Measurements from ENCODE around the gene PDXDC1.
"Not testable (repeated sequence)": the region's sequence is repeated elsewhere in the genome, so short reads cannot be mapped to it uniquely, and the experiment has no call there.

PDXDC1 gene

DNA sequence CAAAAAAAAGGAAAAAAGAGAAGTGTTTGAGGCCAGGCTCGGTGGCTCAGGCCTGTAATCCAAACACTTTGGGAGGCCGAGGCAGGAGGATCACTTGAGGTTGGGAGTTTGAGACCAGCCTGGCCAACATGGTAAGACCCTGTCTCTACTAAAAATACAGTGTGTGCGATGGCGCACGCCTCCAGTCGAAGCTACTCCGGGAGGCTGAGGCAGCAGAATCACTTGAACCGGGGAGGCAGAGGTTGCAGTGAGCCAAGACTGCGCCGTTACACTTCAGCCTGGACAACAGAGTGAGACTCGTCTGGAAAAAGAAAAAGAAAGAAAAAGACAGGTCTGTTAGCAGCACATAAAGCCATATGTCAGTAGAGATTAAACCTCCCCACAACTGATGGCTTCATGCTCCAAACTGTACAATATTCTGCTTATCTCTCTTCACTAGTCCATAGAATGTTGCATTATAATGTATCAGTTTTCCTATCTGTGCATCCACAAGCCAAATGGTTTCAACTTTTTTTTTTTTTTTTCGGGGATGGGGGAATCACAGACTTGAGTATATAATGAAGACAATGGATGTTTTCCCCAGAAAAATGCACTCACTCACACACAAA, 3.1 kb upstream of the PDXDC1 start:
- DNase-seq (ENCODE audit: low read depth in 2 of 2), result not testable (repeated sequence)

DNA sequence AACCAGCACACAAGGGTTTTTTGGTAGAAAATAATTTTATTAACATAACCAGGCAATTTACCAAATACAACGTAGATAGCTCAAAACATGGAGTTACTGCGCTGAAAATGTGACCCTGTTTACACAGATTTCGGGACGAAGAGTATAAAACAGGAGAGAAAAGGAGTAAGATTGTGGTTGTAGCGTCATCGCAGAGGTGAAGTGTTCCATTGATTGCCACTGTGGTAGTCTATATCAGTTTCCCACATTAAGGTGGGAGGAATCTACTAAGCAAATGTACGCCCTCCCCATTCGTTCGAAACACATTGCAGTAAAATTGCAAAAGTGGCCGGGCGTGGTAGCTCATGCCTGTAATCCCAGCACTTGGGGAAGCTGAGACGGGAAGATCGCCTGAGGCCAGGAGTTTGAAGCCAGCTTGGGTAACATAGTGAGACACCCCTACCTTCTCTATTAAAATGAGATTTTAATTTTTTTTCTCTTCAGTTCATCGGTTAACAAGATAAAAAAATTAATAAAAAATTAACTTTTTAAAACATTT, 972 bp upstream of the PDXDC1 start:
- DNase-seq (ENCODE audit: low read depth in 2 of 2), result not testable (repeated sequence)

DNA sequence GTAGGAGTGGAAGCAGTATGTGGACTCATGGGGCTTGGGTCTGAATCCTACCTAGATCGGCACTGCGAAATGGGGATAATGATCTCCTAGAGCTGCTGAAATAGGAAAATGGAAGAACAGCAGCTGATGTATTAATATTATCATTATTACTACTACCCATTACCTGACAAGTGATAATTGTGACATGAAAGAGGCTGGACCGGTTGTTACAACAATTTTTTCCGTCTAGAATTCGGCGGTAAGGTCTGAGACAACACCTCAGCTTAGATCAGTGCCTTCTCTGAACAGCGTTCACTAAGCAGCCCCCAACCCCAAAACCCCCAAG, 533 bp upstream of the PDXDC1 start:
- DNase-seq (ENCODE audit: low read depth in 2 of 2), result not testable (repeated sequence)

DNA sequence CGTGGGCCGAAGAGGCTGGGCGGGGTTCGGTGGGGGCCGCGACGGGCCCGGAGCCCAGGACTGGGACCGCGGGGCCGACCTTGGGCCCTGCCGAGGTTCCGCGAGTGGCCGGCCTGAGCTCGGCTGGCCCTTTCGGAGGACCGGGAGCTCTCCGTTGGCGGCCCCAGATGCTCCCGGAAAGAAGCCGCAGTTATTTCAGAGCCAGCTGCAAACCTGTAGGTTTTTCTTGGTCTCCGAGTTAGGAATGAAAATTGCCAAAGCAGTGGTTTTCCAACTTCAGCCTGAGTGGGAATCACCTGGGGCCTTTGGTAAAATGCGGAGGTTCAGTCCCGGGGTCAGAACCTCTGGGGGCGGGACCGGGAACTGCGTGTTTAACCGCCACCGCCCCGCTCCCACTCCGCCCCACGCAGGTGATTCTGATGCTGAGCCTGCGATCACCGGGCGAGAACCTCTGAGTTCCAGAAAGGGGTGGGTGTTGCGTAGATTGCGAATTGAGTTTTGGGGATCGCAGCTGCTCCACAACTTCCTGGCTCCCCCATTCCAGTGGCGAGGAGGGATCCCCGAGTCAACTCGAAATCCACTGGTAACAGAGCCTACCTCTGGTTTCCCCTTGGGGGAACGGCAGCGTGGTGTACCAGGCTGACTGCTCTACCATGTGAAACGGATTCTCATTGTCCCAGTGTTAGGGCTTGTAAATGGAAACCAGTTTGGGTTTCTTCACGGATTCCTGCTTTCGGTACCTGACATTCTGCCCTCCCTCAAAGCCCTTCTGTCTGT, 780 bp downstream of the PDXDC1 start:
- peak; percentile 34 to 51 for DNase-seq (ENCODE audit: low read depth in 2 of 2)

DNA sequence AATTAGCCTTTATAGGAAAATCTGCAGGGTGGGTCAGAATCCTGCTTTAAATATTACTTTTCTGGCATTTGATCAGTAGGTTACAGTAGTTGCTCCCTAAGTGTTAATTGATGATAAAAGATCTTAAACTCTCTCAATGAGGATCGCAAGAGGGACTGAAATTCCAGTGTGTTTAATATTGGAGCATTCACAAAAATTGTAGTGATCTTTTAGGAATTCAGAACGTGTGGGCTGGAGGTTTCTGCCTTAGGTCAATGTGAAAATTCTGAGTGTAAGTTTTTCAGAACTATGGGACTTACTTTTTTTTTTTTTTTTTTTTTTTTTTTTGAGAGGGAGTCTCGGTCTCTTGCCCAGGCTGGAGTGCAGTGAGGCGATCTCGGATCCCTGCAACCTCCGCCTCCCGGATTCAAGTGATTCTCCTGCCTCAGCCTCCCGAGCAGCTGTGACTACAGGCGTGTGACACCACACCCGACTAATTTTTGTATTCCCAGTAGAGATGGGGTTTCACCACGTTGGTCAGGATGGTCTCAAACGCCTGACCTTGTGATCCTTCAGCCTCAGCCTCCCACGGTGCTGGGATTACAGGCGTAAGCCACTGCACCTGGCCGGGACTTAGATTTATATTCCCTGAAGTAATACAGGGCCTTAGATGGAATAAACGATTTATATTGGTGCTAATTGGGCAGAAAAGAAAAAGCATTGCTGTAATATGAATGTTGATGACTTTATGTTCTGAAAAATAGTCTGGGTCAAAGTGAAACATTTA, 2.3 kb downstream of the PDXDC1 start:
- DNase-seq (ENCODE audit: low read depth in 2 of 2), result not testable (repeated sequence)

DNA sequence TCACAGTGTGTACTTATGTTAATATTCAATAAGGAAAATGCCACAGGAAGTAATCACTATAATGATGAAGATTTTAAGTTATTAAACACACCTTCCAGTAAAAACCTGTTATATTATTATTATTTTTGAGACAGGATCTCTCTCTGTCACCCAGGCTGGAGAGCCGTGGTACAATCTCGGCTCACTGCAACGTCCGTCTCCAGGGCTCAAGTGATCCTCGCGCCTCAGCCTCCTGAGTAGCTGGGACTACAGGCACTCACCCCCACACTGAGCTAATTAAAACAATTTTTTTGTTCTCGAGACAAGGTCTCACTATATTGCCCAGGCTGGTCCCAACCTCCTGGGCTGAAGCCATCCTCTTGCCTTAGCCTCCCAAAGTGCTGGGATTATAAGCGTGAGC, 3.5 kb downstream of the PDXDC1 start:
- DNase-seq (ENCODE audit: low read depth in 2 of 2), result not testable (repeated sequence)

DNA sequence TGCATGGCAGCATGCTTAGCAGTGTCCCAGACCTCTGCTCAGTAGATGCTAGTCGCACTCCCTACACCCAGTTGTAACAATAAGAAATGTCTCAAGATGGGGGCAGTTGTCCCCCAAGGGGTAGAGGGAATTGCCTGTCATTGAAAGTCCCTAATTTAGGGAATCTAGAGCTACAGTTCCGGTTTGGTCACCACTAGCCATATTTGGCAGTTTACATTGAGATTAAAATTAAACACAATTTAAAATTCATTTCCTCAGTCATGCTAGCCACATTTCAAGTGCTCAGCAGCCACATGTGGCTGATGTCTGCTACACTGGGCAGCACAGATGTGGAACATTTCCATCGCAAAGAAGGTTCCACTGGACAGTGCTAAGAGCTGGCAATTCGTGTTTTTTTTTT, 4.1 kb downstream of the PDXDC1 start:
- DNase-seq (ENCODE audit: low read depth in 2 of 2), result not testable (repeated sequence)

DNA sequence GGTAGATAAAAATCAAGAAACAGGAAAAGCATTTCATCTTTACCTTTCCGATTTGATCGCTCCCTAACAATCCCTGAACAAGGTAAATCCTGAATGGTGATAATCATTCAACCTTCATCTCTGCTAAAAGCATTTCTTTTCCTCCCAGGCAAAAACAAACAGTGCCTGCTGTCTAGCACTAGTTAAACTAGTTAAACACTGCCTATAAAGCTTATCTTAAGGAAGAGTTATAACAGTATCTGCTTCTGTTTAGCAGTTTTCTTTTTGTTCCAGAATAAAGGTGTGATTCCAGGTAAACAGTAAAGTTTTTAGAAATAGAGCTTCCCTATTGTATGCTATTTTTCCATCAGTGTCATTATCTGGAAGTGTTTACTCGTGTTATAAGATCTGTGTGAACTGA, 6.4 kb downstream of the PDXDC1 start:
- DNase-seq (ENCODE audit: low read depth in 2 of 2), result not testable (repeated sequence)

DNA sequence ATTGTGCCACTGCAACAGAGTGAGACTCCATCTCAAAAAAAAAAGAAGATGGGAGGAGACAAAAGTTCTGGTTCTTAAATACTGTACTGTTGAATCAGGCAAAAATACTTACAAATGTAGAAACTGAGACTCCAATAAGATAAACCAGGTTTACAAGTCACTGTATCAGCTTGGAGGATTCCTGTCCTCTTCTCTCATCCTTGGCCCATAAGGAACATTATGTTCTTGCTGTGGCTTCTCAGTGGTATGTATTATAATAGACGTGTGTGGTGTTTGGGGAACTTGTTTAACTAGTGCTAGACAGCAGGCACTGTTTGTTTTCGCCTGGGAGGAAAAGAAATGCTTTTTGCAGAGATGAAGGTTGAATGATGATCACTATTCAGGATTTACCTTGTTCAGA, 7.7 kb downstream of the PDXDC1 start:
- not testable (repeated sequence) for DNase-seq (ENCODE audit: low read depth in 2 of 2)

DNA sequence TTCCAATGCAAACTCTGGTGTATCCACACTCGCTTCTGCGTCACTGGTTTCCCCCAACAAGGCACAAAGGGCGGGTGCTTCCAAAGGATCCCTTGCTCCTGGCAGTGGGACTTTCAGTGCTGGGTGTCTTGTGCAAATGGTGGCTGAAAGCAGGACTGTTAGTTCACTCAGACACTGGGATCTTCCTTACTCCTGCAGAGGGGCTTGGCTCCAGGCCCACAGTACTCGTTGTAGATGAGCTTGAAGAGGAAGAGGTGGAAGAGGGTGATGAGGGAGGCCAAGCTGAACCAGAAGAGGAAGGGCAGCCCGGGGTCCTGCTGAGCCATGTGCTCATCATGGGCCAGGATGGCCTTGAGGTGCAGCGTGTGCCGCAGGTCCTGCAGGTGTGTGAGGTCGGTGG, 13.3 kb downstream of the PDXDC1 start:
- not testable (repeated sequence) for DNase-seq (ENCODE audit: low read depth in 2 of 2)

DNA sequence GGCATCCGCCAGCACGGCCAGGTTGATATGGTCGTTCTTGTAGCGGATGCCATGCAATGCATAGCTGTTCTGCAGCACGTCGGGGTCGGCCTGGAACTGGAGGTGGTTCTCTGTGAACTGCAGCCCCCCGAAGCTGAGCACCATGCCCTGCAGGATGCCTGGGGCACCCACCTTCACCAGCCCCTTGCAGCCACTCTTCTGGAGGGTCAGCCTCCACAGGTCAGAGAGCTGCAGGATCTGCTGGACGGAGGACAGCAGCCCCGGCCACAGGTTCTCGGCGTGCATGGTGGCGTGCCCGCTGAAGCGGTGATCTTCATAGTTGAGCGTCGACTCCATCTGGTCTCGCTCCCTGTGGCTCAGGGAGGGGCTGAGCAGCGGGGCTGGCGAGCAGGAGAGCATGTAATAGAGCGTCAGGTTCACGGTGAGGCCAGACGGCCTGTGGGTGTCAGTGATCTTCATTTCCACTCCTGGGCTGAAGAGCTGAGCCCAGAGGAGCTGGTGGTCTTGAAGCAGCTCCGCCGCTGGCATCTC, 13.9 kb downstream of the PDXDC1 start:
- DNase-seq (ENCODE audit: low read depth in 2 of 2), result not testable (repeated sequence)

DNA sequence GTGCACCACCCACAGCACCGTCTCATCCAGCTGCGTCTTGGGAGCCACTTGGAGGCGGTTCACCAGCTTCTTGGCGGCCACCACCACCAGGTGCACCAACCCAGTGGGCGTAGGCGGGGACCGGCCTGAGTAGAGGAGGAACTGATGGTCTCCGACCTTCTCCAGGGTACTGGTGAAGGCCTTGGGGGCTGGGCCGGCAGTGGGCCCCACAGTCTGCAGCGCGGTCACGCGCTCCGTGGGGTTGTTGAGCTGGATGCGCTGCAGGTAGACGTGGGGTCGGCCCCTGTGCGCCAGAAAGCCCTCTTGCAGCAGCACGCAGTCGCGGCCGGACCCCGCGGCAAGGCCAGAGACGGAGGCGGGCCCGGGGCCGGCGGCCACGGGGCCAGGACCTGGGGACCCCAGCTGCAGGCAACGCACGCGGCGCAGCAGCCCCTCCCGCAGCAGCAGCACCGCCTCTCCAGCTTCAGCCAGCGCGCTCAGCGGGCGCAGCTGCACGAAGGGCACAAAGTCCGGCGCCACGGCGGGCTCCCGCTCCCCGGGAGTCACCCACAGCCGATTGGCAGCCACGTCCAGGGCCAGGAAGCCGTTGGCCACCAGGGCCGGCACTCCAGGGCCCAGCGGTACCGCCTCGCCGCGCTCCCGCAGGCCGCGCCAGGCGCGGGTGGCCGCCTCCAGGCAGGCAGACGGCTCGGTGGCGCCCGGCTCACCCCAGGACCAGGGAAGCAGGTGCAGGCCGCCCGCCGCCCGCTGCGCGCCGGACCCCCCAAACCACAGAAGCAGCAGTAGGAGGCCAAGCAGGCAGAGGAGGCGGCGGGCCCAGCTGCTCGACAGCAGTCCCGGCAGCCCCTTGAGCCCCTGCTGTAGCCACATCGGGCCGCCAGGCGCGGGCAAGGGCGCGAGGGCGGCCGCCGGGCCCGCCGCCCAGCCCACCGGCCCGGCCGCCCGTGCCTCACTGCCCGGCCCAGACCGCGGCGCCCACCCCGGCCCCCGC, 14.8 kb downstream of the PDXDC1 start:
- not testable (repeated sequence) for DNase-seq (ENCODE audit: low read depth in 2 of 2)

DNA sequence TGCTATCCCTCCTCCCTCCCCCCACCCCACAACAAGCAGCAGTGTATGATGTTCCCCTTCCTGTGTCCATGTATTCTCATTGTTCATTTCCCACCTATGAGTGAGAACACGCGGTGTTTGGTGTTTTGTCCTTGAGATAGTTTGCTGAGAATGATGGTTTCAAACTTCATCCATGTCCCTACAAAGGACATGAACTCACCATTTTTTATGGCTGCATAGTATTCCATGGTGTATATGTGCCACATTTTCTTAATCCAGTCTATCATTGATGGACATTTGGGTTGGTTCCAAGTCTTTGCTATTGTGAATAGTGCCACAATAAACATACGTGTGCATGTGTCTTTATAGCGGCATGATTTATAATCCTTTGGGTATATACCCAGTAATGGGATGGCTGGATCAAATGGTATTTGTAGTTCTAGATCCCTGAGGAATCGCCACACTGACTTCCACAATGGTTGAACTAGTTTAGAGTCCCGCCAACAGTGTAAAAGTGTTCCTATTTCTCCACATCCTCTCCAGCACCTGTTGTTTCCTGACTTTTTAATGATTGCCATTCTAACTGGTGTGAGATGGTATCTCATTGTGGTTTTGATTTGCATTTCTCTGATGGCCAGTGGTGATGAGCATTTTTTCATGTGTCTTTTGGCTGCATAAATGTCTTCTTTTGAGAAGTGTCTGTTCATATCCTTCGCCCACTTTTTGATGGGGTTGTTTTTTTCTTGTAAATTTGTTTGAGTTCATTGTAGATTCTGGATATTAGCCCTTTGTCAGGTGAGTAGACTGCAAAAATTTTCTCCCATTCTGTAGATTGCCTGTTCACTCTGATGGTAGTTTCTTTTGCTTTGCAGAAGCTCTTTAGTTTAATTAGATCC, 18.7 kb downstream of the PDXDC1 start:
- DNase-seq (ENCODE audit: low read depth in 2 of 2), result not testable (repeated sequence)

DNA sequence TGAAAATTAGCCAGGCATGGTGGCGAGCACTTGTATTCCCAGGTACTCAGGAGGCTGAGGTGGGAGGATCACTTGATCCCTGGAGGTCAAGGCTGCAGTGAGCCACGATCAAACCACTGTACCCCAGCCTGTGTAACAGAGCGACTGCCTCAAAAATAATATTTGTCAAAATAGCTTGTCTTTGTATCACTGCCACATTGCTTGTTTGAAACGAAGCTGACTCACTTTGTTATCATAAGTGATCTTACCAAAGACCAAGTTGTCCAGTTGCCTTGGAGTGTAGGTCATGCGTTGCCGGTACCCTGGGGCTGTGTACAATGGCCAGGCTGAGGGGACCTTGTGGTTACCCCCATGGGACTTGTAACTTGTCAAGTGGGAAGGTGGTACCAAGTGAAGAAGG, 21.9 kb downstream of the PDXDC1 start:
- not testable (repeated sequence) for DNase-seq (ENCODE audit: low read depth in 2 of 2)

DNA sequence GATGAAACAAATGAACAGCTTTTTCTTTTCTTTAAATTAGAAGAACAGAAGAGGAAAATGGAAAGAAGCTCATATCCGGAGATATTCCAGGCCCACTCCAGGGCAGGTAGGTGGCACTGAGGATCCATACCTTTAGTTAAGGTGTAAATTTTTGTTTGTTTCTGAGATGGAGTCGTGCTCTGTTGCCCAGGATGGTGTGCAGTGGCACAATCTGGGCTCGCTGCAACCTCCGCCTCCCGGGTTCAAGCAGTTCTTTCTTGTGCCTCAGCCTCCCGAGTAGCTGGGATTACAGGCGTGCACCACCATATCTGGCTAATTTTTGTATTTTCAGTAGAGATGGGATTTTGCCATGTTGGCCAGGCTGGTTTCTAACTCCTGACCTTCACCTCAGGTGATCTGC, 23.5 kb downstream of the PDXDC1 start:
- not testable (repeated sequence) for DNase-seq (ENCODE audit: low read depth in 2 of 2)

DNA sequence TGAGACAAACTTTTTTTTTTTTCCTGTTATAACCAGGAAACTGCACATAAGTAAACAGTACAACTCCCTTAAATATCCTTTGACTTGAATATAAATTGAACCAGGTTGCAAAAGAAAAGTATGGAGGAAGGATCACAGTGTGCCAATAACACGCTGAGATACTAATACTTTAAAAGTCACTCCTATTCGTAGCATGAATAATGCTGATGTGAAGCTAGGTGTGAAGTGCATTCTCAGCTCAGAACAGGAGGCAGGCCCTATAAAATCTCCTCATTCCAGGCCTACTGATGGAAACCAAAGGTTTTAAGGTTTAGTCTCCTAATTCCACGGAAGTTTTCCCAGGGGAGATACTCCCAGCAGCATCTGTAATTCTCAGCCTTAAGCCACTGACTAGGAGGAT, 25.0 kb downstream of the PDXDC1 start:
- not testable (repeated sequence) for DNase-seq (ENCODE audit: low read depth in 2 of 2)

DNA sequence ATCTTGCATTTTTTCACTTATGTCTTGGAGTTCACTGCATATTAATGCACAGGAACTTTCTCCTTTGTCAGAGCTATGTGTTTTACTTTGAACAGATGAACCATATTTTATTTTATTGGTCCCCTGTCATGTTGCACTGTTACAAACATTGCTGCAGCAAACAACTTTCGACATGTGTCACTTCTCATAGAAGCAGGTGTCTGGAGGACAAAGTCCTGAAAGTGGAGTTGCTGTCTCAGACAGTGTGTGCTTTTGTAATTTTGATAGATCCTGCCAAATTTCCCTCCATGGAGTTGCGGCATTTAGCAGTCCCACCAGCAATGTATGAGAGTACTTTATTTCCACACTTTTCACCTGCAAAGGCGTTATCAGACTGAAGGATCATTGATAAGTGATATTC, 27.6 kb downstream of the PDXDC1 start:
- not testable (repeated sequence) for DNase-seq (ENCODE audit: low read depth in 2 of 2)

DNA sequence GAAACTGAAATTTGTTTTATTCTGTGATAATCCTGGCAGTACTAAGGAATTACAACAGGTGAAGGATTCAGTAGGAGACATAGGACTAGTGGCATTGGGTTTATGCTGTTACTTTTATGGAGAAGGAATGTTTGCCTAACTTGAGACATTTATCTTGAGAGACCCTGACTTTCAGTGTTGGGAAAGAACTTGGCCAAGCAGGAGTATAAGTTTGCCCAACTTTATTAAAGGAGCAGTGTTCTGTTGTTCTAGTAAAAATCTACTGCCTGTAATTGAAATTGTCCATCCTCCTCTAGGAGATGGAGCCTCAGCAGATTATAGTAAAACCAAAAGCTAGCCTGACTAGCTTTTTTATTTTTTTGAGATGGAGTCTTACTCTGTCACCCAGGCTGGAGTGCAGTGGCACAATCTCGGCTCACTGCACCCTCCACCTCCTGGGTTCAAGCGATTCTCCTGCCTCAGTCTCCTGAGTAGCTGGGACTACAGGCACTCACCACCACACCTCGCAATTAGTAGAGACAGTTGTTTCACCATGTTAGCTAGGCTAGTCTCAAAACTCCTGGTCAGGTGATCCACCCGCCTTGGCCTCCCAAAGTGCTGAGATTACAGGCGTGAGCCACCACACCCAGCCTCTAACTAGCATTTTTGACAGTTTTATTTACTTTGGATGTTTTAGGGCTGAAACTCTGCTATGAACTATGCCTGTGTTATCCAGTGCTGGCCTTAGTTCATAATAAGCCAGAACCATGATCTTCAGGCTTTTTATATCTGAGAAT, 30.7 kb downstream of the PDXDC1 start:
- DNase-seq (ENCODE audit: low read depth in 2 of 2), result not testable (repeated sequence)

DNA sequence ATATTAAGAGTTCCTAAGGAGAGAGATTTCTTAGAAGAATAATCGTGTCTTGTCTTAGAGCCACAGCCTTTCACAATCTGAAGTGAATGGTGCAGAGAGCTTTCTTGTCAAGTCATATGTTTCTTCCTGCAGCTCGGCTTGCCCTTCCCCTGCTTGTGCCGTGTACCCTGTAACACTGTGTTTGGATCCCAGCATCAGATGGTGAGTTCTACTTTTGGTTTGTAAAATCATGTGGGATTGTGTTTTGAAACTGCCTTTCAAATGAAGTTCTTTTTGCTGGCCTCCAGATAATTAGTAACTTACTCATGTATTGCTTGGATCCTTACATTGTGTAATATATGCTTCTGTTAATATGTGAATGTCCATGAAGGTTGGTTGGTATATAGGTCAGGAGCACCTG, 33.8 kb downstream of the PDXDC1 start:
- DNase-seq (ENCODE audit: low read depth in 2 of 2), result not testable (repeated sequence)
